HepG2 (cell line): ENCODE data around the gene MYOM1. TPM values are rescaled to one million over a fixed set of nuclear protein-coding genes. Genes with fewer than 3 reads are reported as not detected.
A peak's percentile ranks its signal among the peaks of the same experiment; 100 is the strongest.

Experiments used
- BCL6 ChIP-seq: IDR thresholded peaks from 2 replicates; pipeline ENCODE4 v1.6.1; 2016; ENCODE audit warnings: missing genetic modification reagents, missing compliant biosample characterization
- BRD4 ChIP-seq: sonication (generic); formaldehyde crosslinking; IDR thresholded peaks from 2 replicates; pipeline ENCODE4 v1.4.0; 2020; ENCODE audit warnings: missing genetic modification reagents
- ESRRA ChIP-seq: sonication (generic); formaldehyde crosslinking; IDR thresholded peaks from 2 replicates; pipeline ENCODE4 v1.5.1; 2020; ENCODE audit warnings: mild to moderate bottlenecking, low read depth, missing genetic modification reagents
- FOSL1 ChIP-seq: sonication (generic); formaldehyde crosslinking; IDR thresholded peaks from 2 replicates; pipeline ENCODE4 v1.9.0; 2021; ENCODE audit warnings: missing genetic modification reagents, borderline replicate concordance
- GPN1 ChIP-seq: sonication (generic); formaldehyde crosslinking; IDR thresholded peaks from 2 replicates; pipeline ENCODE4 v1.5.1; 2020; ENCODE audit warnings: missing genetic modification reagents, borderline replicate concordance
- JUND ChIP-seq: sonication (generic); formaldehyde crosslinking; IDR thresholded peaks from 2 replicates; pipeline ENCODE4 v1.8.0; 2022; ENCODE audit warnings: mild to moderate bottlenecking, missing genetic modification reagents
- MLX ChIP-seq: IDR thresholded peaks from 2 replicates; pipeline ENCODE4 v1.6.1; 2016
- POLR2AphosphoS5 ChIP-seq: IDR thresholded peaks from 2 replicates; pipeline ENCODE4 v1.6.1; 2012; ENCODE audit warnings: low read depth, low read length
- SALL2 ChIP-seq: sonication (generic); formaldehyde crosslinking; IDR thresholded peaks from 2 replicates; pipeline ENCODE4 v1.8.1; 2023; ENCODE audit warnings: mild to moderate bottlenecking, missing genetic modification reagents, inconsistent platforms
- SMAD9 ChIP-seq: sonication (generic); formaldehyde crosslinking; IDR thresholded peaks from 2 replicates; pipeline ENCODE4 v1.5.1; 2020; ENCODE audit warnings: mild to moderate bottlenecking, missing genetic modification reagents
- SNAPC4 ChIP-seq: sonication (generic); formaldehyde crosslinking; IDR thresholded peaks from 2 replicates; pipeline ENCODE4 v1.4.0; 2020; ENCODE audit warnings: mild to moderate bottlenecking, missing genetic modification reagents
- TBX3 ChIP-seq: fragments of 450-650 bp; IDR thresholded peaks from 2 replicates; pipeline ENCODE4 v1.6.1; 2017; ENCODE audit warnings: antibody characterized with exemption, mild to moderate bottlenecking, inconsistent platforms, borderline replicate concordance
- ZBTB26 ChIP-seq: IDR thresholded peaks from 2 replicates; pipeline ENCODE4 v1.6.1; 2016; ENCODE audit warnings: missing compliant biosample characterization, missing genetic modification reagents, borderline replicate concordance
- ZC3H4 ChIP-seq: sonication (generic); formaldehyde crosslinking; IDR thresholded peaks from 2 replicates; pipeline ENCODE4 v1.4.0; 2020; ENCODE audit warnings: missing genetic modification reagents, borderline replicate concordance
- ZNF18 ChIP-seq: sonication (generic); formaldehyde crosslinking; IDR thresholded peaks from 2 replicates; pipeline ENCODE4 v1.8.0; 2022; ENCODE audit warnings: mild to moderate bottlenecking, missing genetic modification reagents; ENCODE audit not compliant: insufficient replicate concordance
- ZNF441 ChIP-seq: sonication (generic); formaldehyde crosslinking; IDR thresholded peaks from 2 replicates; pipeline ENCODE4 v1.7.0; 2021; ENCODE audit warnings: missing genetic modification reagents, borderline replicate concordance
- ZNF710 ChIP-seq: sonication (generic); formaldehyde crosslinking; IDR thresholded peaks from 2 replicates; pipeline ENCODE4 v1.5.0; 2020; ENCODE audit warnings: mild to moderate bottlenecking, missing genetic modification reagents, borderline replicate concordance
- ZNF879 ChIP-seq: sonication (generic); formaldehyde crosslinking; IDR thresholded peaks from 2 replicates; pipeline ENCODE4 v1.8.1; 2023; ENCODE audit warnings: missing genetic modification reagents
- polyA plus RNA-seq, 8 experiments: library from polyadenylated mRNA; depleted of rRNA in 3 of 8; stranded (reverse) in 7 of 8; unstranded in 1 of 8; fragments of >200 nt; fragmentation: Illumina TruSeq in 4 of 8; extraction: Trizol in 4 of 8; gene quantifications; 2 replicates each; pipeline versions ENCODE4 v1.2.1 to v1.2.3, GENCODE V29; 2011 to 2016; ENCODE audit warnings: low read depth in 4 of 8, missing spikeins in 1 of 8, mixed read lengths in 1 of 8; ENCODE audit not compliant: insufficient read depth in 1 of 8
- total RNA-seq, 5 experiments: library from RNA; depleted of rRNA; stranded (reverse); fragments of >200 nt; fragmentation: Illumina TruSeq; extraction: Trizol; gene quantifications; 2 replicates each; pipeline ENCODE4 v1.2.3, GENCODE V29; 2016; ENCODE audit warnings: low read depth in 1 of 5

MYOM1 gene
- total and polyA plus RNA-seq, 2 of the 13 experiments (the other 11 are each of a cell fraction or from before 2014, with no cell fraction given), result 0.46 to 0.98 TPM

GRCh38 chr18:3060667-3061580 is 158.8 kb downstream of the MYOM1 start (continued):
- TF ChIP-seq ZBTB26 (CRISPR knock-in tag) (peak; percentile 64; the same call in 1 of the 2 replicates), ZNF18 (CRISPR knock-in tag) (no peak), ESRRA (peak; percentile 83), SMAD9 (CRISPR knock-in tag) (no peak), JUND (CRISPR knock-in tag) (peak; percentile 31; the same call in 1 of the 2 replicates), ZNF441 (CRISPR knock-in tag) (no peak), ZNF710 (peak; percentile 83; the same call in 1 of the 2 replicates), FOSL1 (no peak), SALL2 (CRISPR knock-in tag) (no peak; the same call in 1 of the 2 replicates), SNAPC4 (CRISPR knock-in tag) (no peak), GPN1 (CRISPR knock-in tag) (no peak), ZNF879 (CRISPR knock-in tag) (no peak), ZC3H4 (CRISPR knock-in tag) (no peak), TBX3 (no peak), BCL6 (CRISPR knock-in tag) (peak; percentile 87), MLX (peak; percentile 81), POLR2AphosphoS5 (no peak; the same call in none of the 2 replicates), BRD4 (CRISPR knock-in tag) (peak; percentile 87)
